CD4-positive, alpha-beta memory T cell (primary cell): Measurements from ENCODE around the gene ATXN1. TPM values are rescaled to one million over a fixed set of nuclear protein-coding genes. Genes with fewer than 3 reads are reported as not detected.
"Not testable (repeated sequence)": the region's sequence is repeated elsewhere in the genome, so short reads cannot be mapped to it uniquely, and the experiment has no call there.

Source experiments
- CTCF ChIA-PET: fragments of 350-600 bp; sonication (Branson Sonifier 250); formaldehyde crosslinking; loops from one replicate; lab custom pipeline; 2021; ENCODE audit warnings: inconsistent platforms; ENCODE audit not compliant: partially characterized antibody; lab: Charles Lee
- POLR2A ChIA-PET: fragments of 350-600 bp; sonication (Branson Sonifier 250); formaldehyde crosslinking; loops from one replicate; lab custom pipeline; 2021; ENCODE audit not compliant: partially characterized antibody; lab: Charles Lee
- DNase-seq, 5 donors: peaks; one replicate each; pipeline versions ENCODE4 v3.0.0 to v3.0.0-alpha.2; 2020 to 2022; ENCODE audit warnings: mixed read lengths in 1 of 5
- H3K27ac ChIP-seq: one replicate; pipeline ENCODE4 v1.7.0; 2013; ENCODE audit warnings: low read depth, low read length
- H3K27me3 ChIP-seq: 2 replicates; pipeline ENCODE4 v1.7.0; 2013; ENCODE audit warnings: mild to moderate bottlenecking, low read length, moderate library complexity; ENCODE audit not compliant: insufficient read depth
- H3K36me3 ChIP-seq: 2 replicates; pipeline ENCODE4 v1.7.0; 2013; ENCODE audit warnings: mild to moderate bottlenecking, low read length, moderate library complexity; ENCODE audit not compliant: insufficient read depth
- H3K4me1 ChIP-seq: 2 replicates; pipeline ENCODE4 v1.7.0; 2013; ENCODE audit warnings: mild to moderate bottlenecking, low read length, moderate library complexity; ENCODE audit not compliant: insufficient read depth
- H3K4me3 ChIP-seq, 2 donors: one replicate each; pipeline ENCODE4 v1.7.0; 2013; ENCODE audit warnings: low read length in 2 of 2, mild to moderate bottlenecking in 1 of 2
- H3K9me3 ChIP-seq, 2 donors: one replicate each; pipeline ENCODE4 v1.7.0; 2013; ENCODE audit warnings: low read length in 2 of 2, control low read depth in 1 of 2; ENCODE audit not compliant: control insufficient read depth in 1 of 2
- H3K27ac Mint-ChIP-seq, 7 donors: one replicate each; pipeline ENCODE4 v1.8.0; 2020 to 2021; ENCODE audit warnings: mixed read lengths in 7 of 7, mild to moderate bottlenecking in 6 of 7, inconsistent platforms in 3 of 7, moderate library complexity in 3 of 7
- H3K27me3 Mint-ChIP-seq, 2 donors: one replicate each; pipeline ENCODE4 v1.8.0; 2020 to 2021; ENCODE audit warnings: mixed read lengths in 2 of 2
- H3K36me3 Mint-ChIP-seq, 2 donors: one replicate each; pipeline ENCODE4 v1.8.0; 2020 to 2021; ENCODE audit warnings: mixed read lengths in 2 of 2, inconsistent platforms in 1 of 2, mild to moderate bottlenecking in 1 of 2
- H3K4me1 Mint-ChIP-seq, 4 donors: one replicate each; pipeline ENCODE4 v1.8.0; 2020 to 2021; ENCODE audit warnings: mixed read lengths in 4 of 4, mild to moderate bottlenecking in 1 of 4
- H3K4me3 Mint-ChIP-seq, 8 donors: one replicate each; pipeline ENCODE4 v1.8.0; 2020 to 2021; ENCODE audit warnings: mixed read lengths in 8 of 8, mild to moderate bottlenecking in 7 of 8, moderate library complexity in 6 of 8, inconsistent platforms in 3 of 8
- H3K9me3 Mint-ChIP-seq, 8 donors: one replicate each; pipeline ENCODE4 v1.8.0; 2020 to 2021; ENCODE audit warnings: mixed read lengths in 8 of 8, mild to moderate bottlenecking in 5 of 8, inconsistent platforms in 3 of 8, moderate library complexity in 1 of 8
- intact Hi-C: fragments of 100-400 bp; cut with micrococcal nuclease; formaldehyde crosslinking; loops from one replicate; pipeline ENCODE4 v1.15.1; 2023
- polyA plus RNA-seq, 2 donors: library from polyadenylated mRNA; unstranded; fragments of 300-500 nt; fragmentation: Illumina TruSeq; gene quantifications; one replicate each; pipeline ENCODE4 v1.2.3, GENCODE V29; 2021
- total RNA-seq, 2 experiments: library from RNA; stranded (reverse); gene quantifications; one replicate each; pipeline ENCODE4 v1.2.3, GENCODE V29; 2021

ATXN1 gene
- total and polyA plus RNA-seq, 4 experiments from 2014 or later, result 10.5 to 97.4 (median 56.9) TPM

- intact Hi-C loops, result no loop called here
- peak overlapping the region; percentile 72 to 95 (median 83) for H3K27ac Mint-ChIP-seq
- peaks cover 55 to 80% (median 64%) of the 10 kb centered on the region in 4 donors for H3K4me1 Mint-ChIP-seq
- peaks cover 0 to 5% (median 0%) of the 10 kb centered on the region in 8 donors for H3K9me3 Mint-ChIP-seq
- ChIA-PET CTCF (interaction anchor here (0.8 to 2.7 kb wide), 7 partner anchors 10 to 242 kb away, joined by 3 to 8 read pairs (median 4); no protein-coding TSS in a partner anchor), POLR2A (interaction anchor here (0.6 to 2.9 kb wide), 5 partner anchors 9 to 290 kb away, joined by 3 to 13 read pairs (median 3); partner anchors contain the start of gene ATXN1)
- H3K4me1 ChIP-seq, result peaks cover 70% of the 10 kb centered on the region
- no peak overlapping the region for H3K27ac ChIP-seq
- no peak overlapping the region for H3K4me3 ChIP-seq
- peaks cover 0 to 3% of the 10 kb centered on the region in 2 donors for H3K27me3 Mint-ChIP-seq
- no peaks in the 10 kb centered on the region for H3K36me3 ChIP-seq
- H3K4me3 Mint-ChIP-seq, result peak overlapping the region in 4 of 8 donors; percentile 45 to 75 (median 54)
- no peaks in the 10 kb centered on the region for H3K9me3 ChIP-seq
- peaks cover 13 to 23% of the 10 kb centered on the region in 2 donors for H3K36me3 Mint-ChIP-seq
- DNase-seq, result no peak
- no peaks in the 10 kb centered on the region for H3K27me3 ChIP-seq
Measured at GRCh38 chr6:16471222-16471909, 289.9 kb downstream of the ATXN1 start.

- POLR2A ChIA-PET, result interaction anchor here (0.6 to 2.9 kb wide), 5 partner anchors 14 to 291 kb away, joined by 3 to 13 read pairs (median 3); partner anchors contain the start of gene ATXN1
- no peak overlapping the region for H3K4me3 ChIP-seq
- Mint-ChIP-seq H3K27me3 (peaks cover 0 to 3% of the 10 kb centered on the region in 2 donors), H3K4me1 (peaks cover 56 to 75% (median 65%) of the 10 kb centered on the region in 4 donors), H3K4me3 (peak overlapping the region in 1 of 8 donors; percentile 31), H3K36me3 (peaks cover 14 to 25% of the 10 kb centered on the region in 2 donors), H3K9me3 (peaks cover 0 to 5% (median 0%) of the 10 kb centered on the region in 8 donors), H3K27ac (peak overlapping the region; percentile 72 to 95 (median 83))
- H3K9me3 ChIP-seq, result no peaks in the 10 kb centered on the region
- no peaks in the 10 kb centered on the region for H3K36me3 ChIP-seq
- H3K27me3 ChIP-seq, result no peaks in the 10 kb centered on the region
- DNase-seq, result no peak
- intact Hi-C loops, result no loop called here
- no peak overlapping the region for H3K27ac ChIP-seq
- peaks cover 70% of the 10 kb centered on the region for H3K4me1 ChIP-seq
- CTCF ChIA-PET, result interaction anchor here (1.2 to 2.7 kb wide), 4 partner anchors 10 to 61 kb away, joined by 3 to 8 read pairs (median 4); no protein-coding TSS in a partner anchor
Measured at GRCh38 chr6:16470502-16471221, 290.6 kb downstream of the ATXN1 start.

GRCh38 chr6:16468991-16469615 lies 292.2 kb downstream of the ATXN1 start:
- peaks cover 52 to 66% (median 54%) of the 10 kb centered on the region in 4 donors for H3K4me1 Mint-ChIP-seq
- peaks cover 18 to 21% of the 10 kb centered on the region in 2 donors for H3K36me3 Mint-ChIP-seq
- Histone ChIP-seq H3K4me3 (no peak overlapping the region), H3K4me1 (peaks cover 54% of the 10 kb centered on the region), H3K27ac (no peak overlapping the region), H3K36me3 (no peaks in the 10 kb centered on the region), H3K9me3 (no peaks in the 10 kb centered on the region), H3K27me3 (no peaks in the 10 kb centered on the region)
- DNase-seq, result no peak
- H3K4me3 Mint-ChIP-seq, result no peak overlapping the region
- H3K27ac Mint-ChIP-seq, result peak overlapping the region in 4 of 7 donors; percentile 5 to 54 (median 36)
- no peaks in the 10 kb centered on the region for H3K27me3 Mint-ChIP-seq
- ChIA-PET POLR2A (interaction anchor here (1.0 kb wide), 1 partner anchor 14 kb away, joined by 3 read pairs; no protein-coding TSS in a partner anchor), CTCF (interaction anchor here (1.0 to 1.3 kb wide), 2 partner anchors 15 to 293 kb away, joined by 3 read pairs; no protein-coding TSS in a partner anchor)
- H3K9me3 Mint-ChIP-seq, result no peaks in the 10 kb centered on the region
- intact Hi-C loops, result no loop called here

GRCh38 chr6:16466800-16467553 lies 294.3 kb downstream of the ATXN1 start:
- Histone ChIP-seq H3K27ac (no peak overlapping the region), H3K36me3 (no peaks in the 10 kb centered on the region), H3K4me3 (no peak overlapping the region), H3K27me3 (no peaks in the 10 kb centered on the region), H3K9me3 (no peaks in the 10 kb centered on the region), H3K4me1 (peaks cover 33% of the 10 kb centered on the region)
- H3K36me3 Mint-ChIP-seq, result peaks cover 19 to 31% of the 10 kb centered on the region in 2 donors
- peak overlapping the region in 4 of 8 donors; percentile 3 to 57 (median 28) for H3K4me3 Mint-ChIP-seq
- peak overlapping the region in 5 of 7 donors; percentile 4 to 69 (median 5) for H3K27ac Mint-ChIP-seq
- H3K27me3 Mint-ChIP-seq, result no peaks in the 10 kb centered on the region
- no peaks in the 10 kb centered on the region for H3K9me3 Mint-ChIP-seq
- ChIA-PET CTCF (interaction anchor here (1.0 to 1.6 kb wide), 4 partner anchors 15 to 64 kb away, joined by 3 to 4 read pairs (median 3); no protein-coding TSS in a partner anchor), POLR2A (no interaction called here)
- H3K4me1 Mint-ChIP-seq, result peaks cover 42 to 49% (median 46%) of the 10 kb centered on the region in 4 donors
- intact Hi-C loops, result no loop called here
- DNase-seq, result no peak

GRCh38 chr6:16464045-16464444 lies 297.2 kb downstream of the ATXN1 start:
- Histone ChIP-seq H3K4me1 (peaks cover 11% of the 10 kb centered on the region), H3K9me3 (no peaks in the 10 kb centered on the region), H3K27ac (no peak overlapping the region), H3K4me3 (no peak overlapping the region), H3K36me3 (no peaks in the 10 kb centered on the region), H3K27me3 (no peaks in the 10 kb centered on the region)
- no peak for DNase-seq
- Mint-ChIP-seq H3K27me3 (no peaks in the 10 kb centered on the region), H3K36me3 (peaks cover 14 to 31% of the 10 kb centered on the region in 2 donors), H3K4me1 (peaks cover 22 to 37% (median 33%) of the 10 kb centered on the region in 4 donors), H3K9me3 (no peaks in the 10 kb centered on the region), H3K27ac (no peak overlapping the region), H3K4me3 (no peak overlapping the region)
- intact Hi-C loops, result no loop called here
- POLR2A ChIA-PET, result interaction anchor here (0.6 to 0.7 kb wide), 2 partner anchors 17 to 29 kb away, joined by 4 to 5 read pairs; no protein-coding TSS in a partner anchor
- CTCF ChIA-PET, result no interaction called here

GRCh38 chr6:16463246-16463645 lies 298.0 kb downstream of the ATXN1 start:
- H3K27me3 Mint-ChIP-seq, CTCF ChIA-PET, H3K9me3 ChIP-seq, DNase-seq, H3K27ac ChIP-seq, H3K27me3 ChIP-seq, intact Hi-C loops, H3K4me3 Mint-ChIP-seq, POLR2A ChIA-PET, H3K36me3 ChIP-seq, H3K9me3 Mint-ChIP-seq, H3K4me3 ChIP-seq: not testable (repeated sequence)
- H3K27ac Mint-ChIP-seq, result peak overlapping the region in 2 of 7 donors; percentile 2 to 71
- H3K4me1 ChIP-seq, result peaks cover 11% of the 10 kb centered on the region
- H3K4me1 Mint-ChIP-seq, result peaks cover 17 to 34% (median 27%) of the 10 kb centered on the region in 4 donors
- peaks cover 8 to 31% of the 10 kb centered on the region in 2 donors for H3K36me3 Mint-ChIP-seq
